ENCODE measurements around the gene THRA. TPM values are rescaled to one million over a fixed set of nuclear protein-coding genes. Genes with fewer than 3 reads are reported as not detected.

Gene THRA
- total and polyA plus RNA-seq, 2 donors from 2014 or later, result 40.8 to 63.9 TPM

DNA sequence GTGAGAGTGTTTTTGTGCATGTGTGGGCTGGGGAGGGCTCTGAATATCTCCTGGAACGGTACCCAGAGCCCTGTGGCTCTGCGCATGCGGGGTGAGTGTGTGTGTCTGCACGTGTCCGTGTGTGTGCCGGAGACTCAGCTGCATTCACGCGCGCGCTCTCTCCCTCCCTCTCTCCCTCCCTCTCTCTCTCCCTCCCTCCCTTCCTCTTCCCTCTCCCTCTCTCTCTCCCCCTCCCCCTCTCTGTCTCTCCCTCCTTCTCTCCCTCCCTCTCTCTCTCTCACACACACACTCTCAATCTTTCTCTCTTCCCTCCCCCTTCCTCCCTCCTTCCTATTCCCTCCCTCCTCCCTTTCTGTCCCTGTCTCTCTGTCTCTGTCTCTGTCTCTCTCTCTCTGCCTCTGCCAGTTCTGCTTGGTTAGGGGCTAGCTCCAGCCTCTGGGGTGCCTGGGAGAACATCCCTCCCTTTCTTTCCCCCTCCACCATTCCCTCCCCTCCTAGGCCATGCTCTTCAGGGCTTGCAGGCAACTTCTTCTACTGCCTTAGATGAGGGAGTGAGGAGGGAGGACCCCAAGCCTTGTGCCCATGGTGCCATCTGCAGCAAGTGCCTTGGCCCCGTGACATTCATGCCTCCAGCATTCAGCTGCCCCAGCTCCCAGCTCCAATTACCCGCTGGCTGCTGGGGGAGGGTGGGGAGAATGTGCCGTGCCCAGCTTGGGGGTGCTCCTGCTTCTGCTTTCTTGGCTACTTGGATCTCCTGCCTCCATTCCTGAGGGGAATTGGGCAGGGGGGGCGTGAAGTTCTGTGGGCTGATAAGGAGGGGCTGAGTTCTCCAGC, 6.4 kb downstream of the THRA start:
- intact Hi-C loops (cut with DNase I), result no loop called here
- Histone ChIP-seq H3K4me1 (ENCODE audit: control insufficient read depth in 2 of 3, insufficient read depth in 2 of 3, low read depth in 1 of 3, low read length in 3 of 3) (peaks cover 7 to 83% (median 78%) of the 10 kb centered on the region in 3 donors), H3K27me3 (ENCODE audit: control insufficient read depth, insufficient read depth, low read length) (no peaks in the 10 kb centered on the region), H3K4me3 (ENCODE audit: low read length in 3 of 3) (peak overlapping the region; percentile 32 to 52 (median 47)), H3K36me3 (ENCODE audit: control insufficient read depth in 2 of 3, insufficient read depth in 3 of 3, low read length in 3 of 3) (no peaks in the 10 kb centered on the region), H3K9ac (ENCODE audit: low read length in 3 of 3) (peak overlapping the region; percentile 2 to 80 (median 50)), H3K9me3 (ENCODE audit: control insufficient read depth in 2 of 3, insufficient read depth in 1 of 3, low read length in 3 of 3) (no peaks in the 10 kb centered on the region), H3K27ac (ENCODE audit: low read depth in 2 of 2, low read length in 2 of 2) (peak overlapping the region; percentile 93 to 97)
- DNase-seq, result peak; percentile 87 to 97 (median 92)
- FAIRE-seq, result no peak
- TF ChIP-seq CTCF (IDR thresholded peaks at IDR 0.05; ENCODE audit: borderline replicate concordance, extremely low read depth, insufficient read depth), result no peak

DNA sequence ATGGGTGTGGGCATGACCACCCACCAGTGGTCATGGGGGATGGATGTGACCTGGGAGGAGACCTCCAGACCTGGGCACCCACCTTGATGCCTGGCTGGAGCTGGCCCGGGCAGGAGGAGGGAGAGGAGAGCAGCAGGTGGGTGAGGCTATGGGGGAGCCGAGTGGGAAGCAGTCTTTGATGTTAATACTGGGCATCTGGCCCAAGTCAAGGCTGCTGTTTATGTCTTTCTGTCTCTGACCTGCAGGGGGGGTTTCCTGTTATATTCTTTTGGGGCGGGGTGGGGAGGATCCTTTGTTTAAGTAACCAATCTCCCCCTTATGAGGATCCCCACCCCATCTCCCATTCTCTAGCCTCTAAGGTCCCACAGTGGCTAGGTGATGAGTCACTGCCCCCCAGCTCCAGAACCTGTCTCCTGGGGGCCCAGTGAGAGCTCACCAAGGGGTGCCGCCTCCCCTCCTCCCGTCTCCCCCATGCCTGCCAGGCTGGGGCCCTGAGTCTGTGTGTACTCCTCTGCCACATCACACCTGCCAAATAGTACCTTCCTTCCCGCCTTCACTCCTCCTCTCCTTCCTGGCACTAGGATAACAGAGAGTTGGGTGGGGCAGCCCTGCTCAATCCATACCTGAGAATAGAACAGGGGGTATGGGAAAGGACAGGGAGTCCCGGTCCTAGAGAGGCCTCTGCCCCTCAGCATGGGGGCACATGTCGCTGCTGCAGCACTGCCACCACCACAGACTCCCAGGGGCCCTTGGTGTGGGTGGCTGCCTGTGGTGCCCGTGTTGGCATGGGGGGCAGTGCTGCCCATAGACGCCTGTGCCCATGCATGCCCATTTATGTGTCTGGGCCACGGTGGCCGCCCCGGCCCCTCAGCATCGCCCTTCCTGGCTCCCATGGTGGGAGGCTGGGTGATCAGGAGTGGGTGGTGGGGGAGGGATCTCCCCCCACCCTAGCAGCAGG, 7.3 kb downstream of the THRA start:
- intact Hi-C loops (cut with DNase I), result loop anchor here (5.0 kb wide), 1 partner anchor 42 kb away; no protein-coding TSS in a partner anchor
- DNase-seq (peak in 3 of 5 donors; percentile 62 to 82 (median 66)), FAIRE-seq (no peak)
- TF ChIP-seq CTCF (IDR thresholded peaks at IDR 0.05; ENCODE audit: borderline replicate concordance, extremely low read depth, insufficient read depth), result peak; percentile 16
- H3K36me3 ChIP-seq (ENCODE audit: control insufficient read depth in 2 of 3, insufficient read depth in 3 of 3, low read length in 3 of 3), result no peaks in the 10 kb centered on the region
- H3K27ac ChIP-seq (ENCODE audit: low read depth in 2 of 2, low read length in 2 of 2), result peak overlapping the region; percentile 93 to 97
- peak overlapping the region in 1 of 3 donors; percentile 47 for H3K4me3 ChIP-seq (ENCODE audit: low read length in 3 of 3)
- H3K4me1 ChIP-seq (ENCODE audit: control insufficient read depth in 2 of 3, insufficient read depth in 2 of 3, low read depth in 1 of 3, low read length in 3 of 3), result peaks cover 4 to 81% (median 77%) of the 10 kb centered on the region in 3 donors
- H3K9me3 ChIP-seq (ENCODE audit: control insufficient read depth in 2 of 3, insufficient read depth in 1 of 3, low read length in 3 of 3), result no peaks in the 10 kb centered on the region
- peak overlapping the region in 2 of 3 donors; percentile 41 to 80 for H3K9ac ChIP-seq (ENCODE audit: low read length in 3 of 3)
- no peaks in the 10 kb centered on the region for H3K27me3 ChIP-seq (ENCODE audit: control insufficient read depth, insufficient read depth, low read length)

GRCh38 chr17:40070709-40071312, 8.0 kb downstream of the THRA start:
- no peak for DNase-seq
- no peaks in the 10 kb centered on the region for H3K27me3 ChIP-seq (ENCODE audit: control insufficient read depth, insufficient read depth, low read length)
- TF ChIP-seq CTCF (IDR thresholded peaks at IDR 0.05; ENCODE audit: borderline replicate concordance, extremely low read depth, insufficient read depth), result no peak
- peak overlapping the region; percentile 92 to 97 for H3K27ac ChIP-seq (ENCODE audit: low read depth in 2 of 2, low read length in 2 of 2)
- peaks cover 6 to 85% (median 80%) of the 10 kb centered on the region in 3 donors for H3K4me1 ChIP-seq (ENCODE audit: control insufficient read depth in 2 of 3, insufficient read depth in 2 of 3, low read depth in 1 of 3, low read length in 3 of 3)
- no peak for FAIRE-seq
- peak overlapping the region in 2 of 3 donors; percentile 41 to 80 for H3K9ac ChIP-seq (ENCODE audit: low read length in 3 of 3)
- H3K36me3 ChIP-seq (ENCODE audit: control insufficient read depth in 2 of 3, insufficient read depth in 3 of 3, low read length in 3 of 3), result no peaks in the 10 kb centered on the region
- no peaks in the 10 kb centered on the region for H3K9me3 ChIP-seq (ENCODE audit: control insufficient read depth in 2 of 3, insufficient read depth in 1 of 3, low read length in 3 of 3)
- intact Hi-C loops (cut with DNase I), result loop anchor here (5.0 kb wide), 1 partner anchor 41 kb away; no protein-coding TSS in a partner anchor
- H3K4me3 ChIP-seq (ENCODE audit: low read length in 3 of 3), result peak overlapping the region in 2 of 3 donors; percentile 22 to 30

All from kidney (tissue), 14 donors.